HPDE6-E6E7 (cell line): ENCODE measurements around the gene CAMTA1.
"Not testable (repeated sequence)": the region's sequence is repeated elsewhere in the genome, so short reads cannot be mapped to it uniquely, and the experiment has no call there.

Source experiments
- DNase-seq: peaks from one replicate; pipeline ENCODE4 v3.0.0; 2011; ENCODE audit warnings: missing footprints; ENCODE audit errors: extremely low spot score

The CAMTA1 gene

GRCh38 chr1:6907201-6907600 lies 121.9 kb downstream of the CAMTA1 start:
- no peak for DNase-seq

- DNase-seq = no peak
These were observed 122.6 kb downstream of the CAMTA1 start for GRCh38 chr1:6907676-6908434.

- no peak for DNase-seq
These were observed 124.1 kb downstream of the CAMTA1 start for GRCh38 chr1:6909401-6909800.

GRCh38 chr1:6909857-6910256 lies 124.6 kb downstream of the CAMTA1 start:
- DNase-seq = no peak

GRCh38 chr1:6911021-6911941 lies 126.0 kb downstream of the CAMTA1 start:
- DNase-seq = no peak

GRCh38 chr1:6911974-6912373 lies 126.7 kb downstream of the CAMTA1 start:
- DNase-seq = no peak

- DNase-seq = no peak
These were observed 127.3 kb downstream of the CAMTA1 start for GRCh38 chr1:6912518-6912917.

- DNase-seq = no peak
These were observed 127.8 kb downstream of the CAMTA1 start for GRCh38 chr1:6913086-6913485.

- no peak for DNase-seq
These were observed 129.5 kb downstream of the CAMTA1 start for GRCh38 chr1:6914706-6915105.

- DNase-seq = no peak
These were observed 130.8 kb downstream of the CAMTA1 start for GRCh38 chr1:6915999-6916565.

- no peak for DNase-seq
These were observed 131.8 kb downstream of the CAMTA1 start for GRCh38 chr1:6917067-6917466.

- DNase-seq = no peak
These were observed 133.1 kb downstream of the CAMTA1 start for GRCh38 chr1:6918186-6918924.

- no peak for DNase-seq
These were observed 133.8 kb downstream of the CAMTA1 start for GRCh38 chr1:6918925-6919511.

- not testable (repeated sequence) for DNase-seq
These were observed 136.3 kb downstream of the CAMTA1 start for GRCh38 chr1:6921506-6921905.

GRCh38 chr1:6922096-6922931 lies 137.1 kb downstream of the CAMTA1 start:
- no peak for DNase-seq

- no peak for DNase-seq
These were observed 137.8 kb downstream of the CAMTA1 start for GRCh38 chr1:6923012-6923411.

GRCh38 chr1:6923416-6923815 lies 138.2 kb downstream of the CAMTA1 start:
- no peak for DNase-seq

GRCh38 chr1:6923955-6924881 lies 139.0 kb downstream of the CAMTA1 start:
- no peak for DNase-seq

GRCh38 chr1:6924891-6925290 lies 139.6 kb downstream of the CAMTA1 start:
- no peak for DNase-seq
